ENCODE measurements around the gene JSRP1.

GRCh38 chr19:2245273-2245672, 10.9 kb downstream of the JSRP1 start:
- no peak for TF ChIP-seq CTCF (tag by site-specific recombination; IDR thresholded peaks at IDR 0.05)
- no peak for TF ChIP-seq YY1 (tag by site-specific recombination; IDR thresholded peaks at IDR 0.05)

Data from HEK293 (cell line).